ENCODE results near the gene TAP2. TPM values are rescaled to one million over a fixed set of nuclear protein-coding genes. Genes with fewer than 3 reads are reported as not detected.
A peak's percentile ranks its signal among the peaks of the same experiment; 100 is the strongest.

Gene TAP2
- total RNA-seq, 1 donor from 2014 or later = 24.2 TPM

DNA sequence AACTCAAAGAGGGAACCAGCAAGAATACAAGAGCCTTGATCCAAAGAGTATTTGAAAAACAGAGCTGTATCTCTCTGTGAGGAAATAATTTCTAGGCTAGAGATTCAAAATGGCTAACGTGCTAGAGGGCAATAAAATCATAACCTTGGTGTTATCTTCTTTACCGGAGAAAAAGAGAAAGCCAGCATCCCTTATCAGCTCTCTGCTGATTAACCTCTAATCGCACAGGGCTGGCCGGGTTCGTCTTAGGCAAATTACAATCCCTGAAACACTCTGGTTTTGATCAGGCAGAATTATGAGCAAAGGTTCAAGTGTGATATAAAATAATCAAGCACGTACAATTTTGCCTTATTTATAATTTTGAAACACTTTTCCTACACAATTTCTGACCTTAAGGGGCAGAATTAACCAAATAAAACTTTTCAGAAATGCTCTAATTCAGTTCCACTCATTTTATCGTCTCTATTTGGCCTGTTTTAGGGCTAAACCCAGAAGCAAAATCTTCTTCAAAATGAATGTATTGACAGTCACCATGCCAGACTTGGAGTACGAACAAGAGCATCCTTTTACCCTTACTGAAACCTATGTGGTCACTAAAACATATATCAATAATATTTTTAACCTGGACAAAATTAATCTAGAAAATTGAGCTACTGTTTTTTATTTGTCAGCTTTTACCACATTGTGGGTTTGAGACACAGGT is 29.2 kb upstream of the TAP2 start:
- H3K27ac Mint-ChIP-seq = no peak overlapping the region
- H3K9me3 Mint-ChIP-seq = no peaks in the 10 kb centered on the region
- H3K4me3 Mint-ChIP-seq = no peak overlapping the region
- peaks cover 61% of the 10 kb centered on the region for H3K27me3 Mint-ChIP-seq (ENCODE audit: low read depth)
- H3K36me3 Mint-ChIP-seq = no peaks in the 10 kb centered on the region
- H3K4me1 Mint-ChIP-seq = peaks cover 2% of the 10 kb centered on the region
- DNase-seq (ENCODE audit: low spot score in 2 of 2, unreplicated experiment in 2 of 2) = no peak
- TF ChIP-seq, protein P1, sequence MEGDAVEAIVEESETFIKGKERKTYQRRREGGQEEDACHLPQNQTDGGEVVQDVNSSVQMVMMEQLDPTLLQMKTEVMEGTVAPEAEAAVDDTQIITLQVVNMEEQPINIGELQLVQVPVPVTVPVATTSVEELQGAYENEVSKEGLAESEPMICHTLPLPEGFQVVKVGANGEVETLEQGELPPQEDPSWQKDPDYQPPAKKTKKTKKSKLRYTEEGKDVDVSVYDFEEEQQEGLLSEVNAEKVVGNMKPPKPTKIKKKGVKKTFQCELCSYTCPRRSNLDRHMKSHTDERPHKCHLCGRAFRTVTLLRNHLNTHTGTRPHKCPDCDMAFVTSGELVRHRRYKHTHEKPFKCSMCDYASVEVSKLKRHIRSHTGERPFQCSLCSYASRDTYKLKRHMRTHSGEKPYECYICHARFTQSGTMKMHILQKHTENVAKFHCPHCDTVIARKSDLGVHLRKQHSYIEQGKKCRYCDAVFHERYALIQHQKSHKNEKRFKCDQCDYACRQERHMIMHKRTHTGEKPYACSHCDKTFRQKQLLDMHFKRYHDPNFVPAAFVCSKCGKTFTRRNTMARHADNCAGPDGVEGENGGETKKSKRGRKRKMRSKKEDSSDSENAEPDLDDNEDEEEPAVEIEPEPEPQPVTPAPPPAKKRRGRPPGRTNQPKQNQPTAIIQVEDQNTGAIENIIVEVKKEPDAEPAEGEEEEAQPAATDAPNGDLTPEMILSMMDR (IDR thresholded peaks at IDR 0.05; ENCODE audit: unreplicated experiment) = no peak

DNA sequence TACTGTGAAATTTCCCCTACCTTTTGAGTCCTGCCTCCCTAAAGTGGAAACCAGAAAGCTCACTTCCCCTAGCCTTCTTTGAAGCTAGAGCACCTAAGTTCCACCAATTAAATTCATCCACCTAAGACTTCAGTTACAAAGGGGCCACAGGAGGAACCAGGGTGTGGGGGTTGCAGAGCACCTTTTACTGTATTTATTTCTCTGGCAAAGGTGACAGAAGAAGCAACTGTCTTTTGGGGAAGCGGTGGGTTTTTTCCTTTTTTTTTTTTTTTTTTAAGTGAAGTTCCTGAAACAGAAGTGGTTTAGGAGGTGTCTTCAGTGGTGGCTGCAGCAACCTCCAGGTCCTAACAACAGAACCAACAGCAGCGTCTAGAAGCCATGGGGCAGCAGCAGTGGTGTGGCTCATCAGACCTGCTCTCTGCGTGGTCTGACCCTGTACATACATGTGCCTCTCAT is 28.5 kb upstream of the TAP2 start:
- TF ChIP-seq, protein P1 (IDR thresholded peaks at IDR 0.05; ENCODE audit: unreplicated experiment) = no peak
- H3K27me3 Mint-ChIP-seq (ENCODE audit: low read depth) = peaks cover 58% of the 10 kb centered on the region
- no peak for DNase-seq (ENCODE audit: low spot score in 2 of 2, unreplicated experiment in 2 of 2)
- H3K4me1 Mint-ChIP-seq = peaks cover 4% of the 10 kb centered on the region
- no peak overlapping the region for H3K27ac Mint-ChIP-seq
- H3K4me3 Mint-ChIP-seq = no peak overlapping the region
- no peaks in the 10 kb centered on the region for H3K9me3 Mint-ChIP-seq
- H3K36me3 Mint-ChIP-seq = no peaks in the 10 kb centered on the region

DNA sequence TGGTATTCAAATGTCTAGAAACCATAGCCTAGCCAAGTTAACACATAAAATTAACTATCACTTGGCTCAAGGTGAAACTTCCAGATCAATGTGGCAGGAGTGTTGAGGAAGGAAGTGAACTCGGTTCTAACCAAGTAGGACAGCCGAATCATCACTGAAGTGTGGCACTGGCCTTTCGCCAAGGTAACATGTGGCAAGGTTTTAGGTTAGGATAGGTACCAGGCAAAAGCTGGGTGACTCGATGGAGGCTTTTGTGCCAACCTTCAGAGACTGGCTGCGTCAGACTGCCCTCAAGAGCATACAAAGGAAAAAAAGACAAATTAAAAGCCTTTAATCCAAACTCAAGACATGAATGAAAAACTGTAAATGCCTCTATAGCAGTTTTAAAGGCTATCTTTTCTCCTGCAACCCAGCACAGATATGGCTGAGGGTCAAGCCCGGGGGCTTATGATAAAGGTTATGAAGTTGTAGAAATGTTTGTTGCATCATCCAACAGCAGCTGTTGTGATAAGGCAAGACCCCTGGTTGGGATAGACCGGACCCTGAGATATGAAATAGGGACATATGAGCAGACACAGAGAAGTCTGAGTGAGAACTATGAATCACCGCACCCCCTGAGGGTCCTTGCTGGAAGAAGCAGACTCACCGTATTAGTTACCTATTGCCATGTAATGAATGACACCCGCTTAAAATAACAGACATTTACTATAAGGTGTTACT is 27.3 kb upstream of the TAP2 start:
- H3K4me1 Mint-ChIP-seq = peaks cover 14% of the 10 kb centered on the region
- H3K27ac Mint-ChIP-seq = no peak overlapping the region
- no peaks in the 10 kb centered on the region for H3K36me3 Mint-ChIP-seq
- no peak for DNase-seq (ENCODE audit: low spot score in 2 of 2, unreplicated experiment in 2 of 2)
- peaks cover 48% of the 10 kb centered on the region for H3K27me3 Mint-ChIP-seq (ENCODE audit: low read depth)
- H3K9me3 Mint-ChIP-seq = no peaks in the 10 kb centered on the region
- no peak overlapping the region for H3K4me3 Mint-ChIP-seq
- TF ChIP-seq, protein P1 (IDR thresholded peaks at IDR 0.05; ENCODE audit: unreplicated experiment) = no peak

DNA sequence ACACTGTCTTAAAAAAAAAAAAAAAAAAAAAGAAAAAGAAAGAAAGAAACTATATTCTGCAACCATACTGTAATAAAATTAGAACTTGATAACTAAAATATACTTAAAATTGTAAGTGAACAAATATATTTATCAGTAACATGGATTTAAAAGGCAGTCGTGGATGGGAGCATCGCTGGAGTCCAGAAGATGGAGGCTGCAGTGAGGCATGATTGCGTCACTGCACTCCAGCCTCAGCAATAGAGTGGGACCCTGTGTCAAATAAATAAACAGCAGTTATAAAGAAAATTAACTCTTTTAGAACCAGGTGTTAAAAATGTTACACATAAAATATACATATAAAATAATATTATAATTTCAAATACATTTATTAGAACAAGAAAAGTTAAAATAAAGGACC is 24.2 kb upstream of the TAP2 start:
- H3K36me3 Mint-ChIP-seq = no peaks in the 10 kb centered on the region
- TF ChIP-seq, protein P1 (IDR thresholded peaks at IDR 0.05; ENCODE audit: unreplicated experiment) = no peak
- no peaks in the 10 kb centered on the region for H3K9me3 Mint-ChIP-seq
- H3K4me1 Mint-ChIP-seq = peaks cover 19% of the 10 kb centered on the region
- no peak overlapping the region for H3K4me3 Mint-ChIP-seq
- no peak for DNase-seq (ENCODE audit: low spot score in 2 of 2, unreplicated experiment in 2 of 2)
- peaks cover 50% of the 10 kb centered on the region for H3K27me3 Mint-ChIP-seq (ENCODE audit: low read depth)
- H3K27ac Mint-ChIP-seq = no peak overlapping the region

DNA sequence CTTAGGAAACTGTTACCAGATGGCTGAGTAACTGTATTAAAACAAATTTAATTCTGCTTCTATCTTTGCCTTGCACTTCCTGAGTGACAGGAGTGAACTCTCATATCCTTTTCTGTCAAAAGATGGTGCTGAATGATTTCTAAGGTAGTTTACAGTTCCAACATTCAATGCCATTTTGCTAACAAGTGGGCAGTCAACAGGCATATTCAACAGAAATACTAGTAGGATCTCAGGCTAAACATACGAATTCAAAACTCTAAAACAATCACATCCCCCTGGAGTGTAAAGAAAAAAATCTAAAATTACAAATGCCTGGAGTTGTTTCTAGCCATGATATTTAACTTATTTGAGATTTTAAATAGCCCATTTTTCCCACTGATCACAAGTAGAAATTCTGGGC is 22.1 kb upstream of the TAP2 start:
- TF ChIP-seq, protein P1 (IDR thresholded peaks at IDR 0.05; ENCODE audit: unreplicated experiment) = no peak
- peaks cover 52% of the 10 kb centered on the region for H3K27me3 Mint-ChIP-seq (ENCODE audit: low read depth)
- no peaks in the 10 kb centered on the region for H3K36me3 Mint-ChIP-seq
- H3K4me1 Mint-ChIP-seq = peaks cover 18% of the 10 kb centered on the region
- no peaks in the 10 kb centered on the region for H3K9me3 Mint-ChIP-seq
- peak overlapping the region; percentile 96 for H3K27ac Mint-ChIP-seq
- no peak for DNase-seq (ENCODE audit: low spot score in 2 of 2, unreplicated experiment in 2 of 2)
- no peak overlapping the region for H3K4me3 Mint-ChIP-seq

Measured in mesothelial cell of epicardium (in vitro differentiated cells).